GM20000 (cell line): ENCODE measurements around the gene SFXN1.

Source experiments
- DNase-seq: peaks from one replicate; pipeline ENCODE4 v3.0.0; 2012; ENCODE audit warnings: low spot score
- TF ChIP-seq, protein P1 (sequence below): IDR thresholded peaks from 2 replicates; pipeline ENCODE4 v1.5.1; 2012; ENCODE audit warnings: mild to moderate bottlenecking, control low read depth; ENCODE audit errors: extremely low read depth, missing control alignments

SFXN1 gene

DNA sequence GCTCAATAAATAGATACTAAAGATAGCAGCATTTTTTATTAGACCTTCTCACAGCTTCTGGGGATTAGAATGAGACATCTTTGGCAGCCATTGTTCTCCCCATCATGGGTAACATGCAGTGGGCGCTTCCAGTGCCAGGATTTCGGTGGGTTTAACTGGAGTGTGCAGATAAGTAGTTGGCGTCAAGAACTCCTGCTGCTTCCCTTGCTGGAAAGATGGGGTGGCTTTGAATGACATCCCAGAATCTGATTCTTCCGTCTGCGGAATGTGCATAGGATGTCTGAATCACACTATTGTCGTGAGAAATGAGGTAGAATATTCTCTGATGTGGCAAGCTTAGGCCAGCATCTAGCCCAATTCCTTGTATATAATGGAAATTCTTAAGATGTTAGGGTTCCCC lies 7.3 kb downstream of the SFXN1 start:
- no peak for DNase-seq
- TF ChIP-seq, protein P1, sequence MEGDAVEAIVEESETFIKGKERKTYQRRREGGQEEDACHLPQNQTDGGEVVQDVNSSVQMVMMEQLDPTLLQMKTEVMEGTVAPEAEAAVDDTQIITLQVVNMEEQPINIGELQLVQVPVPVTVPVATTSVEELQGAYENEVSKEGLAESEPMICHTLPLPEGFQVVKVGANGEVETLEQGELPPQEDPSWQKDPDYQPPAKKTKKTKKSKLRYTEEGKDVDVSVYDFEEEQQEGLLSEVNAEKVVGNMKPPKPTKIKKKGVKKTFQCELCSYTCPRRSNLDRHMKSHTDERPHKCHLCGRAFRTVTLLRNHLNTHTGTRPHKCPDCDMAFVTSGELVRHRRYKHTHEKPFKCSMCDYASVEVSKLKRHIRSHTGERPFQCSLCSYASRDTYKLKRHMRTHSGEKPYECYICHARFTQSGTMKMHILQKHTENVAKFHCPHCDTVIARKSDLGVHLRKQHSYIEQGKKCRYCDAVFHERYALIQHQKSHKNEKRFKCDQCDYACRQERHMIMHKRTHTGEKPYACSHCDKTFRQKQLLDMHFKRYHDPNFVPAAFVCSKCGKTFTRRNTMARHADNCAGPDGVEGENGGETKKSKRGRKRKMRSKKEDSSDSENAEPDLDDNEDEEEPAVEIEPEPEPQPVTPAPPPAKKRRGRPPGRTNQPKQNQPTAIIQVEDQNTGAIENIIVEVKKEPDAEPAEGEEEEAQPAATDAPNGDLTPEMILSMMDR = no peak

DNA sequence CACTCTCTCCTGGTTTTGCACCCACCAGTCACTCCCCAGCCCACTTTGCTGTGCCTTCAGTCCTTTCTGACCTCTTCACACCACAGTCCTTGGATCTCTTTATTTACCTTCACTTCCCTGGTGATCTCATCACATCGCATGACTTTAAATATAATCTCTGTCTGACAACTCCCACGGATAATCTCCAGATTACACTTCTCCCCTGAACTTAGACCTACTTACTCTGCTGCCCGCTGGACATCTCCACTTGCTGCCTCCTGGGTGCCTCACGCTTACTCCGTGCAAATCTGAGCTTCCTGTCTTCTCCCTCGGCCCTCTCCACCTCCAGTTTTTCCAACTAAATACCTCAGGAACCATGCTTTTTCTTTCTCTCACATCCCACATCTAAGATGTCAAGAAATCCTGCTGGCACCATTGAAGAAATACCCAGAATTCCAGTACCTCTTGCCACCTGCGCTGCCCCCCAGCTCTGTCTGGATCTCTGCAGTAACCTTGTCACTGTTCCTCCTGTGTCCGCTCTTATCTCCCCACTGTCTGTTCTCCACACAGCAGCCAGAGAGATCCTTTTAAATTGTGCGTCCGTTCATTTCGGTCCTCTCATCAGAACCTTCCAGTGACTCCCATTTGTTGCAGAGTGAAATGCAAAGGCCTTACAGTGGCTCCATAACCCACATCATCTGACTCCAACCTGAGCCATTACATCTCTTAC lies 9.3 kb downstream of the SFXN1 start:
- no peak for DNase-seq
- TF ChIP-seq, protein P1 = no peak

DNA sequence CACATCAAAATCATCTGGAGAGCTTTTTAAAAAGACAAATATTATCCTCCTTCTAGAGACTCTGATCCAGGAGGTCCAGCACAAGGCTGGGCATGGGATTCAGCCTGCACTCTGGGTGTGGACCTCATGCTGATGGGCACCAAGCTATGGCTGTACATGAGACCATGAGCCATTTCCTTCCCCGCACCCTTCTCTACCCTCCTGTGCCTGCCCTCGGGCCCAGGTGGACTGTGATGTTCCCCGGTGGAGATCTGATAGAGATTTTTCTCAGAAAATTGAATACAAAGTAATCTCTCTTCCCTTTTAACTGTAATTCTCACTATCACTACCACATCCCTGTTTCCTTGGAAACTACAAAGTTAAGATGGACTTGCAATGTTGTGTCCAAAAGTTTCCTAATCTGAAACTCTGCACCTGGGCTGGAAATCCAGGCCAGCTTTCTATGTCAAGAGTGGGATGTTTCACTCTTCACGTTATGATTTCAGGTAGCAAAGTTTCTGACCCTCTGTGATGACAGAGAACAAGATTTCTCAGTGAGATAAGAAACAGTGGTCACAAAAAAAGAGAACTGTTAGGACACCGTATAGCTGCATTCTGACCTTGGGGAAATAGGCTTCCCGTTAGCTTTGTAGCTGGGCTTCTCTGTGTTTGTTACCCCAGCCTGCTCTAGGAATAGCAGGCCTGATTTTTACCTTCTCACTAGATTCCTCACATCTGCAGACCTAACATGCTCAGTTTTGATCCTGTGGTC lies 11.5 kb downstream of the SFXN1 start:
- DNase-seq = no peak
- TF ChIP-seq, protein P1 = no peak

DNA sequence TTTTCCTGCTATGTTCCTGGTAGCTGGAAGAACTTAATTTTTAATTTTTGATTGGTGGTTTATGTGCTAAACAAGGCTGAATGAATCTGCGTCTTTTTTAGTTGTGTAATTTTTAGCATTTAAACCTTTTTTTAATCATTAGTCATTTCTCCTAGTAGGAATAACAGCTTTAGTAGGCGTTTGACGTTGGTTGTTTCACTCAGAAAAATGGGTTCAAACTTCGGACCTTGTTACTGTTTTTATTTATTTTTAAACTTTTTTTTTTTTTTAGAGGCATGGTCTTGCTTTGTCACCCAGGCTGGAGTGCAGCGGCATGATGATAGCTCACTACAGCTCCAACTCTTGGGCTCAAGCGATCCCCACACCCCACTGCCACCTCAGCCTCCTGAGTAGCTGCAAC lies 12.9 kb downstream of the SFXN1 start:
- TF ChIP-seq, protein P1 = no peak
- no peak for DNase-seq

DNA sequence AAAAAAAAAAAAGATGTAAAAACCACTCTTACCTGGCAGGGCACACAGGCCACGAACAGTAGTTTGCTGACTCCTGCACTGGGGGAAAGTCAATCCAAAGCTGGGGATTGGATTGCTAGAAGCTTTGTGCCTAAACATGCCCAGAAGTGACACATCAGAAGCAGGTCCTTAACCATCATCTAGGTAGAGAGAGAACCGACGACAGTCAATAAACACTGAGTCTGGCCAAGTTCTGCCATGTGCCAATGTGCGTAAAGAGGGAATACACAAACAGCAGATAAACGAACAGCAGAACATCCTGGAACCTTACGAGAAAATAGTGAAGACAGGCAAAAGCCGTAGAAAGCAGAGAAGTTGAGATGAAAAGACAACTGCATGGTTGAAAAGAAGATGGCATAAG lies 14.9 kb downstream of the SFXN1 start:
- TF ChIP-seq, protein P1 = no peak

DNA sequence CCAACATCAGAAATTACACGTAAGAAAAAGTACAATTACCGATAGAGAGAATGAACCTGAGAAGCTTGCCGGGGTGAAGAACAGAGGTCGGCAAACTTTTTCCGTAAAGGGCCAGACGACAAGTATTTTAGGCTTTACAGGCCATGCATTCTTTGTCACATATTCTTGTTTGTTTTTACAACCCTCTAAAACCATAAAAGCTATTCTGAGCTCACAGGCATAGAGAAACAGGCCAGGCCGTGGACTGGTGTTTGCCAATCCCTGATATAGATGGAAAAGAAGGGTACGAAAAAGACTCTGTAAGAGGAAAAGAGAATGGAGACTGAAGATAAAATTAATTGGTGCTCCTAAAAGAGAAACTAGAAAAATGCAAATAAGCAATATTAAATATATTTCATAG lies 15.4 kb downstream of the SFXN1 start:
- no peak for DNase-seq
- TF ChIP-seq, protein P1 = no peak

More for the DNA sequence above, 14.9 kb downstream of the SFXN1 start:
- no peak for DNase-seq

DNA sequence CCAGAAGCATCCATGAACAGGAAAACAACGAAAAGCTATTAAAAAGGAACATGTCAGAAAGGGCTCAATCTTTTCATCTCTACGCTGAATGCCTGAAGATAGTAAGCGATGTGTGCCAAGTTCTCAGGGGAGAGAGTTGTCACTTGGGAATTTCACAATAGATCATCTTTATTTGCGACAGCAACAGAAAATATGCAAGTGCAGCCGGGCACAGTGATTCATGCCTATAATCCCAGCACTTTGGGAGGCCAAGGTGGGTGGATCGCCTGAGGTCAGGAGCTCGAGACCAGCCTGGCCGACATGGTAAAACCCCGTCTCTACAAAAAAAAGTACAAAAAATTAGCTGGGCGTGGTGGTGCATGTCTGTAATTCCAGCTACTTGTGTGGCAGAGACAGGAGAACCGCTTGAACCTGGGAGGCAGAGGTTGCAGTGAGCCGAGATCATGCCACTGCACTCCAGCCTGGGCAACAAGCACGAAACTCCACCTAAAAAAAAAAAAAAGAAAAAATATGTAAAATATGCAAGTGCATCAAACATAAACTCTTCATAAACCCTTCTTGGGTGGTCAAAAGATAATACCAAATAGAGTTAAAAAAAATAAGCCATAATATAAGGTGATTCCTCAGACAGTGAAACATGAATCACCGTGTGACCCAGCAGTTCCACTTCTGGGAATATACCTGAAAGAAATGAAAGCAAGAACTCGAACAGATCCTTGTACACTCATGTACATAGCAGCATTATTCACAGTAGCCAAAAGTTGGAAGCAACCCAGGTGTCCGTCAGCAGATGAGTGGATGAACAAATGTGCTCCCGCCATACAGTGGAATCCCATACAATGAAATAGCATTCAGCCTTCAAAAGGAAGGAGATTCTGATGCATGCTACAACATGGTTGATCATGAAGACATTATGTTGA lies 16.2 kb downstream of the SFXN1 start:
- TF ChIP-seq, protein P1 = no peak
- no peak for DNase-seq
